ENCODE data around the gene COX6B2. TPM values are rescaled to one million over a fixed set of nuclear protein-coding genes. Genes with fewer than 3 reads are reported as not detected.

The COX6B2 gene
- total RNA-seq, 2 experiments from 2014 or later: 0.28 TPM; not detected in 1

DNA sequence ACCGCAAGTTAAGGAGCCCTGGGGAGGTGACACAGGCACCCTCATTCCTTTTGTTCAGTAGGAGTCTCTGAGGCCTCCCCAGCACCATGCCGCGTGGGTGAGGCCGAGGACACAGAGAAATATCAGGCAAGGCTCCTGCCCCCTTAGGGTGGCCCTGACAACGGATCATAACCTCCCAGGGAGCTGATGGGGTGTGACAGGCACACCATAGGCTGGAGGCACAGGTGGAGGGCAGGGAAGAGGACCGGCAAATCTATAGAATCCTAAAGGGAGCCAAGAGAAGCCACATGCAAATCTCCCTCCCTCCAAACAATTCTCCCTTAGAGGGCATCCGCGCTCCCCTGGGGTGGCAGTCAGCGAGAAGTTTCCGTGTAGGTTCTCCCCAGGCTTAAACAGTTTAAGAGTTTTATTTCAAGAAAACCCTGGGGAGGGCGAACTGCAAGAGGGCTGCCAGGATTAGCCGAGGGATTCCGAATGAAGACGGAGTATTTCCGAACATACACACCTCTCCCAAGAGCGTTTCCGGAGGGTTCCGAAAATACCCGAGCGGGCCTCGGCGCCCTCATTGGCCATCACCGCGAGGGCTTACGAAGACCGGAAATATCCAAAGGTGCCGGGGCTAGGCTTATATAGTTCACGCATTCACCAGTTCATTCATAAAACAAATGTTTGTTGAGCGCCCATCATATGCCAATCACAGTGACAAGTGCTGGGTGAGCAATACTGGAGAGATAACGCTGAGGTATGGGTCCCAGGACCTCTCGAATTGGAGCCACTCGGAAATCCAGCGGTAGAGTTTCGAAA, 30.6 kb upstream of the COX6B2 start:
- H3K4me1 ChIP-seq (ENCODE audit: insufficient read depth, low read length): peaks cover 67% of the 10 kb centered on the region
- H3K4me1 Mint-ChIP-seq (ENCODE audit: low read depth): peaks cover 76% of the 10 kb centered on the region
- peak overlapping the region; percentile 97 for H3K27ac Mint-ChIP-seq
- peaks cover 35% of the 10 kb centered on the region for H3K36me3 ChIP-seq (ENCODE audit: insufficient read depth, low read length)
- ChIA-PET CTCF (interaction anchor here (1.3 to 2.7 kb wide), 6 partner anchors 46 to 131 kb away, joined by 4 to 31 read pairs (median 7); partner anchors contain the start of genes HSPBP1 and KMT5C), POLR2A (interaction anchor here (0.8 to 5.4 kb wide), 14 partner anchors 15 to 269 kb away, joined by 3 to 45 read pairs (median 7); partner anchors contain the start of genes HSPBP1, KMT5C, PPP6R1 and SYT5)
- no peaks in the 10 kb centered on the region for H3K27me3 Mint-ChIP-seq
- TF ChIP-seq, protein P1, sequence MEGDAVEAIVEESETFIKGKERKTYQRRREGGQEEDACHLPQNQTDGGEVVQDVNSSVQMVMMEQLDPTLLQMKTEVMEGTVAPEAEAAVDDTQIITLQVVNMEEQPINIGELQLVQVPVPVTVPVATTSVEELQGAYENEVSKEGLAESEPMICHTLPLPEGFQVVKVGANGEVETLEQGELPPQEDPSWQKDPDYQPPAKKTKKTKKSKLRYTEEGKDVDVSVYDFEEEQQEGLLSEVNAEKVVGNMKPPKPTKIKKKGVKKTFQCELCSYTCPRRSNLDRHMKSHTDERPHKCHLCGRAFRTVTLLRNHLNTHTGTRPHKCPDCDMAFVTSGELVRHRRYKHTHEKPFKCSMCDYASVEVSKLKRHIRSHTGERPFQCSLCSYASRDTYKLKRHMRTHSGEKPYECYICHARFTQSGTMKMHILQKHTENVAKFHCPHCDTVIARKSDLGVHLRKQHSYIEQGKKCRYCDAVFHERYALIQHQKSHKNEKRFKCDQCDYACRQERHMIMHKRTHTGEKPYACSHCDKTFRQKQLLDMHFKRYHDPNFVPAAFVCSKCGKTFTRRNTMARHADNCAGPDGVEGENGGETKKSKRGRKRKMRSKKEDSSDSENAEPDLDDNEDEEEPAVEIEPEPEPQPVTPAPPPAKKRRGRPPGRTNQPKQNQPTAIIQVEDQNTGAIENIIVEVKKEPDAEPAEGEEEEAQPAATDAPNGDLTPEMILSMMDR (IDR thresholded peaks at IDR 0.05): no peak
- peak overlapping the region; percentile 99 for H3K4me3 ChIP-seq (ENCODE audit: low read length)
- peaks cover 50% of the 10 kb centered on the region for H3K36me3 Mint-ChIP-seq (ENCODE audit: low read depth)
- H3K4me3 Mint-ChIP-seq: peak overlapping the region; percentile 100
- intact Hi-C loops (cut with DNase I, micrococcal nuclease): loop anchor here (1.0 to 5.0 kb wide), 6 partner anchors 24 to 257 kb away; partner anchors contain the start of genes KMT5C (in 2 of the 2), COX6B2 (in 1 of the 2), PPP6R1 (in 1 of the 2) and ZNF580 (in 1 of the 2)
- peak; percentile 78 for ATAC-seq (ENCODE audit: poor library complexity)
- no peaks in the 10 kb centered on the region for H3K9me3 ChIP-seq (ENCODE audit: control insufficient read depth in 1 of 2, insufficient read depth in 1 of 2, low read length in 2 of 2)
- H3K27ac ChIP-seq (ENCODE audit: low read depth in 1 of 2, low read length in 2 of 2): peak overlapping the region; percentile 72 to 96
- peak; percentile 91 to 98 (median 96) for DNase-seq
- no peaks in the 10 kb centered on the region for H3K9me3 Mint-ChIP-seq
- H3K27me3 ChIP-seq (ENCODE audit: control insufficient read depth in 1 of 2, insufficient read depth in 2 of 2, low read length in 2 of 2): no peaks in the 10 kb centered on the region

DNA sequence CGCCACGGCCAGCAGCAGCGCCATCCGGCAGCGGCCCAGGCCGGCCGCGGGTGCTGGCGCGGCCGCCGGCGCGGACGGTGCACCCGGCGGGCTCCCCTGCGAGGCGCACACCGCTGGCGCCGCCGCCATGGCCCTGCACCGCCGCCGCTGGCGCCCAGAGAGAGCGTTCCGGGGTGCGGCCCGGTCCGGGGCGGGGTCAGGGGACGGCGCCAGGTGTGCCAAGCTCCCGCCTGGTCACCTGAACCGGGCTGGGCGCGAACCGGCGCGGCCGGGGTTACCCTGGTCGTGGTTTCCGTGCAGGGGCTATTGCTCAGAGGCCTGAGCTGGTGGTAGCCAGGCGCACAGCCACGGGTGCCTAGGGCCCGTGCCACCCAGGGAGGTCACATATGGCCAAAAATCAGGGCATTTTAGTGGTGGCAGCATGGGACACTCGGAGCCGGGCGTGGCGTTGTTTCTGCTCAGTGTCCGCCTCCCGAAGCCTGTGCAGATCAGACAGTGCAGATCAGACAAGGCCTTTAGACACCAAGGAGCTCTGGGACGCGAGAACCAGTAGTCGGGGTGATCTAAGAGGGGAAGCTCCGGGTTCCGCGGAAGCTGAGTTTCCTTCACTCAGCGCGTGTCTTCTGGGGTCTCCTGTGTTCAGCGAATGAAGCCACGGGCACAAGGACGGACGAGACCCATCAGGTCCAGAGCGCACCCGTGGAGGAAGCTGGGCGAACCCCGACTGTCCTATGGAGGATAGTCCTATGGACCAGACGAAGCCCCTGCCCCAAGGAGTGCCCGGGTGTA, 29.8 kb upstream of the COX6B2 start, which contains the start of gene TMEM238:
TMEM238 (minus strand) TSS at position 162 of the 789 bp plus-strand sequence; CDS start at position 129, 33 bp downstream.
- Histone ChIP-seq H3K36me3 (ENCODE audit: insufficient read depth, low read length) (peaks cover 27% of the 10 kb centered on the region), H3K4me3 (ENCODE audit: low read length) (peak within 1 kb of the TSS; percentile 99), H3K9me3 (ENCODE audit: control insufficient read depth in 1 of 2, insufficient read depth in 1 of 2, low read length in 2 of 2) (no peaks in the 10 kb centered on the region), H3K4me1 (ENCODE audit: insufficient read depth, low read length) (peaks cover 59% of the 10 kb centered on the region), H3K27me3 (ENCODE audit: control insufficient read depth in 1 of 2, insufficient read depth in 2 of 2, low read length in 2 of 2) (no peaks in the 10 kb centered on the region), H3K27ac (ENCODE audit: low read depth in 1 of 2, low read length in 2 of 2) (peak within 1 kb of the TSS; percentile 72 to 96)
- Mint-ChIP-seq H3K36me3 (ENCODE audit: low read depth) (peaks cover 42% of the 10 kb centered on the region), H3K27me3 (no peaks in the 10 kb centered on the region), H3K27ac (peak within 1 kb of the TSS; percentile 97), H3K4me1 (ENCODE audit: low read depth) (peaks cover 68% of the 10 kb centered on the region), H3K9me3 (no peaks in the 10 kb centered on the region), H3K4me3 (peak within 1 kb of the TSS; percentile 100)
- POLR2A ChIA-PET: interaction anchor here (0.8 to 5.4 kb wide), 16 partner anchors 15 to 270 kb away, joined by 3 to 45 read pairs (median 4); partner anchors contain the start of genes HSPBP1, KMT5C, PPP6R1 and SYT5
- TF ChIP-seq, protein P1 (IDR thresholded peaks at IDR 0.05): no peak
- ATAC-seq (ENCODE audit: poor library complexity): no peak
- CTCF ChIA-PET: interaction anchor here (0.6 to 2.7 kb wide), 11 partner anchors 22 to 299 kb away, joined by 3 to 31 read pairs (median 4); partner anchors contain the start of genes HSPBP1 and KMT5C
- DNase-seq: peak in 11 of 14 experiments; percentile 16 to 68 (median 45)
- intact Hi-C loops (cut with DNase I, micrococcal nuclease): loop anchor here in 1 of 2 experiments (1.0 to 2.0 kb wide), 2 partner anchors 24 to 83 kb away; no protein-coding TSS in a partner anchor

Measured in CD4-positive, alpha-beta T cell (primary cell).